Measurements from ENCODE around the gene RALB. TPM values are rescaled to one million over a fixed set of nuclear protein-coding genes. Genes with fewer than 3 reads are reported as not detected.
"Not testable (repeated sequence)": the region's sequence is repeated elsewhere in the genome, so short reads cannot be mapped to it uniquely, and the experiment has no call there.

The RALB gene
- total RNA-seq, 1 donor from 2014 or later: 25.4 TPM

DNA sequence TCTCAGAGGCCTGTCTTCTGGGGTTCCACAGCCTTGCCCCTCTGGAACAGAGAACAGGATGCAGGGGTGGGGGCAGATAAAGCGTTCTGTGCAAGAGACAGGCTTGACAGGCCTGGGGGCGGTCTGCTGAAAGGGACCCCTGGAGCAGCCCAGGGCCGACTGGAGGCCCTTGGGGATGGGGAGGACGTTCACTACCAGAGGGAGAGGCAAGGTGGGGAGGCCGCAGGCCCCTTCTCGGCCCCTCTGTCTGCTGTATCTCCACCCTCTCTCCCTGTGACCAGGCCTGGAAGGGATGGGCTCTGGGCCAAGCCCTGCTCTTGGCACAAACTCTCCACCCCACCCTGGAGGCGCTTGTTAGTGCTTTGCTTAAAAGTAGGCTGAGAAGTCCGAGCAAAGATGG, 66.0 kb downstream of the RALB start:
- H3K36me3 Mint-ChIP-seq (ENCODE audit: unreplicated experiment): no peaks in the 10 kb centered on the region
- TF ChIP-seq, protein P1, sequence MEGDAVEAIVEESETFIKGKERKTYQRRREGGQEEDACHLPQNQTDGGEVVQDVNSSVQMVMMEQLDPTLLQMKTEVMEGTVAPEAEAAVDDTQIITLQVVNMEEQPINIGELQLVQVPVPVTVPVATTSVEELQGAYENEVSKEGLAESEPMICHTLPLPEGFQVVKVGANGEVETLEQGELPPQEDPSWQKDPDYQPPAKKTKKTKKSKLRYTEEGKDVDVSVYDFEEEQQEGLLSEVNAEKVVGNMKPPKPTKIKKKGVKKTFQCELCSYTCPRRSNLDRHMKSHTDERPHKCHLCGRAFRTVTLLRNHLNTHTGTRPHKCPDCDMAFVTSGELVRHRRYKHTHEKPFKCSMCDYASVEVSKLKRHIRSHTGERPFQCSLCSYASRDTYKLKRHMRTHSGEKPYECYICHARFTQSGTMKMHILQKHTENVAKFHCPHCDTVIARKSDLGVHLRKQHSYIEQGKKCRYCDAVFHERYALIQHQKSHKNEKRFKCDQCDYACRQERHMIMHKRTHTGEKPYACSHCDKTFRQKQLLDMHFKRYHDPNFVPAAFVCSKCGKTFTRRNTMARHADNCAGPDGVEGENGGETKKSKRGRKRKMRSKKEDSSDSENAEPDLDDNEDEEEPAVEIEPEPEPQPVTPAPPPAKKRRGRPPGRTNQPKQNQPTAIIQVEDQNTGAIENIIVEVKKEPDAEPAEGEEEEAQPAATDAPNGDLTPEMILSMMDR (IDR thresholded peaks at IDR 0.05): no peak
- peaks cover 36% of the 10 kb centered on the region for H3K27me3 Mint-ChIP-seq (ENCODE audit: unreplicated experiment)
- H3K9me3 Mint-ChIP-seq (ENCODE audit: unreplicated experiment): no peaks in the 10 kb centered on the region
- no peak for DNase-seq (ENCODE audit: extremely low spot score, unreplicated experiment)
- H3K4me3 Mint-ChIP-seq (ENCODE audit: unreplicated experiment): no peak overlapping the region
- H3K4me1 Mint-ChIP-seq (ENCODE audit: unreplicated experiment): peaks cover 2% of the 10 kb centered on the region
- no peak overlapping the region for H3K27ac Mint-ChIP-seq (ENCODE audit: unreplicated experiment)

DNA sequence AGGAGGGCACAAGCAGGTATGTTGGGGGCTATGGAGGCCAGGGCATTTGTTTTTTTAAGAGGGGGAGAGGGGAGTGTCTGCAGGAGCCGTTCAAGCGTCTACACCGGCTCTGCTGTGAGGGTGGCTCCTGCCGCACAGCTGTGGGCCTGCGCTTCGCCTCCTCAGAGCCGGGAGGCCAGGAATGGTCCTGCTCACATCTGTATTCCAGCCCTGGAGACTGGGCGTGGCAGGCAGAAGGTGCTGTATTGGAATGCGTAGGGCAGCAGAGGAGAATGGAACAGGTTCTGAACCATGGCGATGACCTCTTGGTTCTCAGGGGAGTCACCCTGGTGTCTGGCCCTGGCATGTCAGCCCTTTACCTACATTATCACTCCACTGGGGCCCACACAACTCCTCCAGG, 66.5 kb downstream of the RALB start:
- no peaks in the 10 kb centered on the region for H3K9me3 Mint-ChIP-seq (ENCODE audit: unreplicated experiment)
- peaks cover 40% of the 10 kb centered on the region for H3K27me3 Mint-ChIP-seq (ENCODE audit: unreplicated experiment)
- H3K4me1 Mint-ChIP-seq (ENCODE audit: unreplicated experiment): peaks cover 2% of the 10 kb centered on the region
- no peak overlapping the region for H3K27ac Mint-ChIP-seq (ENCODE audit: unreplicated experiment)
- TF ChIP-seq, protein P1 (IDR thresholded peaks at IDR 0.05): no peak
- no peak for DNase-seq (ENCODE audit: extremely low spot score, unreplicated experiment)
- H3K36me3 Mint-ChIP-seq (ENCODE audit: unreplicated experiment): no peaks in the 10 kb centered on the region
- no peak overlapping the region for H3K4me3 Mint-ChIP-seq (ENCODE audit: unreplicated experiment)

DNA sequence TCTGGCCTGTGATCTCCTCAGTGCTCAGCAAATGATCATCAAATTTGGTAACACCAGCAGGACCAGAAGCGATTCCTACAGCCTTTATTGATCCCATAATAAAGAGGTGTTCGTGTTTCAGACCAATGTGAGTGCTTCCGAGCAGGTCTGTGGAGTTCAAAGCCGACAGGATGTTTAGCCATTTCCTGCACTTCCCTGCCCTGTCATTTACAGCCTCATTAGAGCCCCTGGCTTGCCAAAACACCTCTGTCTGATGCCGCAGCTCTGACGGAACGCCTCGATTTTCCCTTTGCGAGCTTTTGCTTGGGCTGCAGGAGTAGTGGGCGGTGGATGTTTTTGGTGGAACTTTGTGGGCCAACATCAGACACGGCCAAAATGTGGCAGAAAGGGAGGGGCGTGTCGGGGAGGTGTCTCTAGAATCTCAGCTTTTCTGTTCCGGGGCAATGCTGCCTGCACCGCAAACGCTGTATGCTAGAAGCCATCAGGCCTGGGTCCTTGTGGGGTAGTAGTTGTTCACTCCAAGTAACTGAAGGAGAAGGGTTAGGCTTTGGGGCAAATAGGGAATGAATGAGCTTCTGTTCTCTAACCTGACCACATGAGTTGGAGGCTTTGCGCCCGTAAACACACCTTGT, 67.2 kb downstream of the RALB start:
- H3K27ac Mint-ChIP-seq (ENCODE audit: unreplicated experiment): no peak overlapping the region
- H3K27me3 Mint-ChIP-seq (ENCODE audit: unreplicated experiment): peaks cover 35% of the 10 kb centered on the region
- DNase-seq (ENCODE audit: extremely low spot score, unreplicated experiment): no peak
- H3K4me1 Mint-ChIP-seq (ENCODE audit: unreplicated experiment): peaks cover 2% of the 10 kb centered on the region
- no peak overlapping the region for H3K4me3 Mint-ChIP-seq (ENCODE audit: unreplicated experiment)
- H3K9me3 Mint-ChIP-seq (ENCODE audit: unreplicated experiment): no peaks in the 10 kb centered on the region
- TF ChIP-seq, protein P1 (IDR thresholded peaks at IDR 0.05): no peak
- no peaks in the 10 kb centered on the region for H3K36me3 Mint-ChIP-seq (ENCODE audit: unreplicated experiment)

DNA sequence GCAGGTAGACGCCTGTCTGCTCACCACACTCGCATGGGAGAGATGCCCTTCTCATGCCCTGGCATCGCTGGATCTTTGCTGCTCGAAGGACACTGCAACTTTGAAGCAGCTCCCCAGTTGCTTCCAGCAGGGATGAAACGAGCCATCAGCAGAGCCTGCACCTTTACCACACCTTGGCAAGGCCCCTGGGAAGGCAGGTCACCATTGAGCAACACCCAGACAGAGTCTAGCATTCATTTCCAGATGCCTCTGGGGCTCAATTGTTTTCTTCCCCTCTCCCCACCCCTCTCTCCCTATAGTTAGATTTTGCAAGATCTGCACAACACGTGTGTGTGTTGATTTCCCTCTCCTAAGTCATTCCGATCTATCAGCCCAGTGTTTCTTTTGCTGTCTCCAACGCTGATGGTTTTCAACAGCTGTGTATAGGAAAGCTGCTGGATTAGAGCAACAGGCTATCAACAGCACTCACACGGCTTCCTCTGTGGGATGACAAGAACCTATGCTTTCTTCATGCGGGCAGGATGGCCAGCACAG, 67.7 kb downstream of the RALB start:
- H3K27me3 Mint-ChIP-seq (ENCODE audit: unreplicated experiment): peaks cover 31% of the 10 kb centered on the region
- TF ChIP-seq, protein P1 (IDR thresholded peaks at IDR 0.05): no peak

GRCh38 chr2:120320887-120321556, 68.4 kb downstream of the RALB start:
- not testable (repeated sequence) for H3K36me3 Mint-ChIP-seq (ENCODE audit: unreplicated experiment); H3K4me3 Mint-ChIP-seq (ENCODE audit: unreplicated experiment); H3K27ac Mint-ChIP-seq (ENCODE audit: unreplicated experiment); H3K9me3 Mint-ChIP-seq (ENCODE audit: unreplicated experiment); DNase-seq (ENCODE audit: extremely low spot score, unreplicated experiment); H3K4me1 Mint-ChIP-seq (ENCODE audit: unreplicated experiment)
- H3K27me3 Mint-ChIP-seq (ENCODE audit: unreplicated experiment): peaks cover 28% of the 10 kb centered on the region

More for the DNA sequence above, 67.7 kb downstream of the RALB start:
- no peak for DNase-seq (ENCODE audit: extremely low spot score, unreplicated experiment)
- no peaks in the 10 kb centered on the region for H3K36me3 Mint-ChIP-seq (ENCODE audit: unreplicated experiment)
- H3K4me1 Mint-ChIP-seq (ENCODE audit: unreplicated experiment): peaks cover 2% of the 10 kb centered on the region
- H3K27ac Mint-ChIP-seq (ENCODE audit: unreplicated experiment): no peak overlapping the region
- H3K9me3 Mint-ChIP-seq (ENCODE audit: unreplicated experiment): no peaks in the 10 kb centered on the region
- no peak overlapping the region for H3K4me3 Mint-ChIP-seq (ENCODE audit: unreplicated experiment)
